CD4-positive, alpha-beta T cell (primary cell): ENCODE data around the gene VARS2. TPM values are rescaled to one million over a fixed set of nuclear protein-coding genes. Genes with fewer than 3 reads are reported as not detected.
"Not testable (repeated sequence)": the region's sequence is repeated elsewhere in the genome, so short reads cannot be mapped to it uniquely, and the experiment has no call there.

Experiments used
- ATAC-seq: fragments of 200-7000 bp; cut with Tn5 transposase; one replicate; pipeline ENCODE4 v1.10.0; 2022; ENCODE audit warnings: mild to moderate bottlenecking; ENCODE audit not compliant: poor library complexity
- CTCF ChIA-PET: fragments of 350-600 bp; sonication (Branson Sonifier 250); formaldehyde crosslinking; loops from one replicate; lab custom pipeline; 2021; ENCODE audit warnings: antibody characterized with exemption, inconsistent platforms; lab: Charles Lee
- POLR2A ChIA-PET: fragments of 350-600 bp; sonication (Branson Sonifier 250); formaldehyde crosslinking; loops from one replicate; lab custom pipeline; 2021; ENCODE audit warnings: antibody characterized with exemption, inconsistent platforms; lab: Charles Lee
- DNase-seq, 14 experiments: peaks; one replicate each; pipeline ENCODE4 v3.0.0-alpha.2; 2013 to 2020; ENCODE audit warnings: mixed read lengths in 2 of 14
- H3K27ac ChIP-seq, 2 donors: one replicate each; pipeline versions ENCODE4 v1.5.1 to v1.7.0; 2013; ENCODE audit warnings: low read length in 2 of 2, low read depth in 1 of 2, mild to moderate bottlenecking in 1 of 2
- H3K27me3 ChIP-seq, 2 experiments: 1 replicate in 1 of 2; 2 replicates in 1 of 2; pipeline versions ENCODE4 v1.6.1 to v1.7.0; 2013; ENCODE audit warnings: low read length in 2 of 2, control low read depth in 1 of 2, mild to moderate bottlenecking in 1 of 2, moderate library complexity in 1 of 2; ENCODE audit not compliant: insufficient read depth in 2 of 2, control insufficient read depth in 1 of 2
- H3K36me3 ChIP-seq: one replicate; pipeline ENCODE4 v1.6.1; 2013; ENCODE audit warnings: low read length, control low read depth; ENCODE audit not compliant: insufficient read depth
- H3K4me1 ChIP-seq: one replicate; pipeline ENCODE4 v1.6.1; 2013; ENCODE audit warnings: low read length, control low read depth; ENCODE audit not compliant: insufficient read depth
- H3K4me3 ChIP-seq: one replicate; pipeline ENCODE4 v1.5.1; 2013; ENCODE audit warnings: mild to moderate bottlenecking, low read length, moderate library complexity
- H3K9me3 ChIP-seq, 2 experiments: 1 replicate in 1 of 2; 2 replicates in 1 of 2; pipeline versions ENCODE4 v1.6.1 to v1.7.0; 2013; ENCODE audit warnings: low read length in 2 of 2, mild to moderate bottlenecking in 2 of 2, control low read depth in 1 of 2, moderate library complexity in 1 of 2; ENCODE audit not compliant: control insufficient read depth in 1 of 2, insufficient read depth in 1 of 2
- H3K27ac Mint-ChIP-seq: one replicate; pipeline ENCODE4 v1.8.0; 2020; ENCODE audit warnings: mixed read lengths
- H3K27me3 Mint-ChIP-seq: one replicate; pipeline ENCODE4 v1.8.0; 2021; ENCODE audit warnings: mixed read lengths
- H3K36me3 Mint-ChIP-seq: one replicate; pipeline ENCODE4 v1.8.0; 2021; ENCODE audit warnings: low read depth, mixed read lengths
- H3K4me1 Mint-ChIP-seq: one replicate; pipeline ENCODE4 v1.8.0; 2021; ENCODE audit warnings: low read depth, mixed read lengths
- H3K4me3 Mint-ChIP-seq: one replicate; pipeline ENCODE4 v1.8.0; 2020; ENCODE audit warnings: mild to moderate bottlenecking, mixed read lengths
- H3K9me3 Mint-ChIP-seq: one replicate; pipeline ENCODE4 v1.8.0; 2020; ENCODE audit warnings: mixed read lengths
- CTCF ChIP-seq: fragments of 200-600 bp; IDR thresholded peaks from one replicate; pipeline ENCODE4 v1.8.0; 2022; ENCODE audit warnings: antibody characterized with exemption, mild to moderate bottlenecking
- intact Hi-C, 2 experiments: fragments of 100-400 bp; cut with DNase I in 1 of 2; cut with micrococcal nuclease in 1 of 2; formaldehyde crosslinking; loops; one replicate each; pipeline versions ENCODE4 v1.15.1 to v1.9.0; 2023 to 2025; cut with DNase I, micrococcal nuclease
- total RNA-seq, 174 experiments: library from RNA in 2 of 174; stranded (reverse) in 2 of 174; gene quantifications; one replicate each; pipeline ENCODE4 v1.2.3 and lab custom pipeline; 2021 to 2026

VARS2 gene
- total RNA-seq, 2 experiments from 2014 or later: 19.3 to 21.7 TPM

DNA sequence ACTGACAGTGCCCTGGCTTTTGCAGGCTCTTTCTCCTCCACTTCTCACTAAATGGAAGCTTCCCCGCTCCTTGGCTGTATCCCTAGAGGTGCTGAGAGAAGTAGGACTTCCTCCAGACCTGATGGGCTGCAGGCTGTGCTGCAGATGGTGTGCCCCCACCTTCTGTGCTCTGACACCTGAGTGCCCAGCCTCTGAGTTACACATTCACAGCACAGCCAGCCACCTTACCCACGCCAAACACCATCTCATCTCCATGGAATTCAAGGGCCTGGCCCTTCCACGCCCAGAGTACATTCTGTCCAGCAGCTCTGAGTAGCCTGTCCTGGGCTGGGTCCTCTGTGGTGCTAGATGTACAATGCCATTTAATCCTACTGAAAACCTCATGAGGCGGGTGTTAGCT lies 12.6 kb downstream of the VARS2 start:
- Mint-ChIP-seq H3K9me3 (peaks cover 3% of the 10 kb centered on the region), H3K4me3 (no peak overlapping the region), H3K4me1 (no peaks in the 10 kb centered on the region), H3K36me3 (peaks cover 35% of the 10 kb centered on the region), H3K27ac (no peak overlapping the region), H3K27me3 (no peaks in the 10 kb centered on the region)
- DNase-seq: no peak
- no peaks in the 10 kb centered on the region for H3K27me3 ChIP-seq
- peaks cover 0 to 6% of the 10 kb centered on the region in 2 experiments for H3K9me3 ChIP-seq
- TF ChIP-seq CTCF: no peak
- no peak for ATAC-seq
- peaks cover 38% of the 10 kb centered on the region for H3K36me3 ChIP-seq
- no peak overlapping the region for H3K27ac ChIP-seq
- H3K4me1 ChIP-seq: no peaks in the 10 kb centered on the region
- ChIA-PET POLR2A (no interaction called here), CTCF (no interaction called here)
- intact Hi-C loops: no loop called here
- H3K4me3 ChIP-seq: no peak overlapping the region

GRCh38 chr6:30927080-30927479 lies 13.0 kb downstream of the VARS2 start:
- H3K27ac ChIP-seq, H3K27me3 ChIP-seq, H3K4me3 Mint-ChIP-seq, H3K4me3 ChIP-seq, H3K27ac Mint-ChIP-seq, H3K4me1 Mint-ChIP-seq, POLR2A ChIA-PET, intact Hi-C loops, ATAC-seq, CTCF ChIA-PET, H3K9me3 Mint-ChIP-seq, DNase-seq, H3K9me3 ChIP-seq, H3K27me3 Mint-ChIP-seq, H3K4me1 ChIP-seq: not testable (repeated sequence)
- peaks cover 32% of the 10 kb centered on the region for H3K36me3 Mint-ChIP-seq
- peaks cover 34% of the 10 kb centered on the region for H3K36me3 ChIP-seq

GRCh38 chr6:30928677-30929076 lies 14.6 kb downstream of the VARS2 start:
- H3K27me3 Mint-ChIP-seq: no peaks in the 10 kb centered on the region

More at GRCh38 chr6:30928677-30929076, 14.6 kb downstream of the VARS2 start:
- Mint-ChIP-seq H3K27ac (no peak overlapping the region), H3K4me1 (no peaks in the 10 kb centered on the region), H3K4me3 (no peak overlapping the region), H3K36me3 (peaks cover 16% of the 10 kb centered on the region), H3K9me3 (peaks cover 3% of the 10 kb centered on the region)
- ChIA-PET POLR2A (no interaction called here), CTCF (no interaction called here)
- intact Hi-C loops: no loop called here
- no peak overlapping the region for H3K27ac ChIP-seq
- H3K4me1 ChIP-seq: no peaks in the 10 kb centered on the region
- ATAC-seq (no peak), DNase-seq (no peak)
- peaks cover 0 to 6% of the 10 kb centered on the region in 2 experiments for H3K9me3 ChIP-seq
- TF ChIP-seq CTCF: no peak
- H3K4me3 ChIP-seq: no peak overlapping the region
- no peaks in the 10 kb centered on the region for H3K27me3 ChIP-seq
- peaks cover 18% of the 10 kb centered on the region for H3K36me3 ChIP-seq
